Mammary epithelial cell (primary cell): ENCODE data around the gene ME2.

ENCODE experiments used
- EZH2 ChIP-seq: IDR thresholded peaks from 2 replicates; pipeline ENCODE4 v1.6.1; 2012; ENCODE audit warnings: low read length, inconsistent platforms, borderline replicate concordance
- TF ChIP-seq, protein P1 (sequence below), 2 donors: IDR thresholded peaks in 1 of 2; conservative IDR thresholded peaks in 1 of 2; 2 replicates each; pipeline ENCODE4 v1.5.1; 2011 to 2012; ENCODE audit warnings: inconsistent platforms in 2 of 2, low read length in 2 of 2, mild to moderate bottlenecking in 2 of 2, control low read depth in 1 of 2, low read depth in 1 of 2; ENCODE audit not compliant: insufficient read depth in 1 of 2; ENCODE audit errors: extremely low read depth in 1 of 2

- TF ChIP-seq, protein P1, sequence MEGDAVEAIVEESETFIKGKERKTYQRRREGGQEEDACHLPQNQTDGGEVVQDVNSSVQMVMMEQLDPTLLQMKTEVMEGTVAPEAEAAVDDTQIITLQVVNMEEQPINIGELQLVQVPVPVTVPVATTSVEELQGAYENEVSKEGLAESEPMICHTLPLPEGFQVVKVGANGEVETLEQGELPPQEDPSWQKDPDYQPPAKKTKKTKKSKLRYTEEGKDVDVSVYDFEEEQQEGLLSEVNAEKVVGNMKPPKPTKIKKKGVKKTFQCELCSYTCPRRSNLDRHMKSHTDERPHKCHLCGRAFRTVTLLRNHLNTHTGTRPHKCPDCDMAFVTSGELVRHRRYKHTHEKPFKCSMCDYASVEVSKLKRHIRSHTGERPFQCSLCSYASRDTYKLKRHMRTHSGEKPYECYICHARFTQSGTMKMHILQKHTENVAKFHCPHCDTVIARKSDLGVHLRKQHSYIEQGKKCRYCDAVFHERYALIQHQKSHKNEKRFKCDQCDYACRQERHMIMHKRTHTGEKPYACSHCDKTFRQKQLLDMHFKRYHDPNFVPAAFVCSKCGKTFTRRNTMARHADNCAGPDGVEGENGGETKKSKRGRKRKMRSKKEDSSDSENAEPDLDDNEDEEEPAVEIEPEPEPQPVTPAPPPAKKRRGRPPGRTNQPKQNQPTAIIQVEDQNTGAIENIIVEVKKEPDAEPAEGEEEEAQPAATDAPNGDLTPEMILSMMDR (conservative IDR thresholded peaks at IDR 0.05 in 1 of 2, IDR thresholded peaks at IDR 0.05 in 1 of 2; ENCODE audit: extremely low read depth in 1 of 2, insufficient read depth in 1 of 2, low read depth in 1 of 2, low read length in 2 of 2), result no peak
- no peak for TF ChIP-seq EZH2
These were observed 102.5 kb downstream of the ME2 start for GRCh38 chr18:50981381-50981780.
